ENCODE measurements around the gene DDX51.

DNA sequence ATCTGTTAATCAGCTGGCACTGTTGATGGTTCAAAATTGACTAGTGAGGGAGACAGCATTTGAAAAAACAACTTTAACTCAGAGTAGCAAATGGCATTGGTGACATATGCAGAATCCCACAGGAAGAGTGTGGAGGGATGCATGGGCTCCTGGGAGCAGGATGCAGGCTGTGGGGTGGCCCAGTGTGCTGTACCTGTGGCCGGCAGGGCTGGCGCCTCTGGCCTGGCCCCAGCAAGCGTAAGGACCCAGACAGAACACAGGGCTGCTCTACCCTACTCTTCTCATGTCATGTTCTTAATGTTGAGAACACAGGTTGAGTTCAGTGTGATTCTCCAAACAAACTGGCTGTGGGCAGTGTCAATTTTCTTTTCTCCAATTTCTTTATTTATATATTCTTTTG is 33.4 kb downstream of the DDX51 start:
- TF ChIP-seq, protein P1, sequence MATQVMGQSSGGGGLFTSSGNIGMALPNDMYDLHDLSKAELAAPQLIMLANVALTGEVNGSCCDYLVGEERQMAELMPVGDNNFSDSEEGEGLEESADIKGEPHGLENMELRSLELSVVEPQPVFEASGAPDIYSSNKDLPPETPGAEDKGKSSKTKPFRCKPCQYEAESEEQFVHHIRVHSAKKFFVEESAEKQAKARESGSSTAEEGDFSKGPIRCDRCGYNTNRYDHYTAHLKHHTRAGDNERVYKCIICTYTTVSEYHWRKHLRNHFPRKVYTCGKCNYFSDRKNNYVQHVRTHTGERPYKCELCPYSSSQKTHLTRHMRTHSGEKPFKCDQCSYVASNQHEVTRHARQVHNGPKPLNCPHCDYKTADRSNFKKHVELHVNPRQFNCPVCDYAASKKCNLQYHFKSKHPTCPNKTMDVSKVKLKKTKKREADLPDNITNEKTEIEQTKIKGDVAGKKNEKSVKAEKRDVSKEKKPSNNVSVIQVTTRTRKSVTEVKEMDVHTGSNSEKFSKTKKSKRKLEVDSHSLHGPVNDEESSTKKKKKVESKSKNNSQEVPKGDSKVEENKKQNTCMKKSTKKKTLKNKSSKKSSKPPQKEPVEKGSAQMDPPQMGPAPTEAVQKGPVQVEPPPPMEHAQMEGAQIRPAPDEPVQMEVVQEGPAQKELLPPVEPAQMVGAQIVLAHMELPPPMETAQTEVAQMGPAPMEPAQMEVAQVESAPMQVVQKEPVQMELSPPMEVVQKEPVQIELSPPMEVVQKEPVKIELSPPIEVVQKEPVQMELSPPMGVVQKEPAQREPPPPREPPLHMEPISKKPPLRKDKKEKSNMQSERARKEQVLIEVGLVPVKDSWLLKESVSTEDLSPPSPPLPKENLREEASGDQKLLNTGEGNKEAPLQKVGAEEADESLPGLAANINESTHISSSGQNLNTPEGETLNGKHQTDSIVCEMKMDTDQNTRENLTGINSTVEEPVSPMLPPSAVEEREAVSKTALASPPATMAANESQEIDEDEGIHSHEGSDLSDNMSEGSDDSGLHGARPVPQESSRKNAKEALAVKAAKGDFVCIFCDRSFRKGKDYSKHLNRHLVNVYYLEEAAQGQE (IDR thresholded peaks at IDR 0.05; ENCODE audit: insufficient read depth in 1 of 2, low read depth in 2 of 2, low read length in 2 of 2): no peak
- no peak for TF ChIP-seq TAF1 (IDR thresholded peaks at IDR 0.05; ENCODE audit: borderline replicate concordance, insufficient read depth, low read length)
- TF ChIP-seq POLR2AphosphoS5 (IDR thresholded peaks at IDR 0.05; ENCODE audit: low read depth, low read length): no peak
- TF ChIP-seq SIN3A (IDR thresholded peaks at IDR 0.05; ENCODE audit: borderline replicate concordance, insufficient read depth, low read length): no peak
- no peak for TF ChIP-seq FOXP2 (optimal IDR thresholded peaks at IDR 0.05; ENCODE audit: borderline replicate concordance, extremely low read depth, extremely low read length, insufficient read depth)

All from PFSK-1 (cell line).